ENCODE results near the gene CMTR2.

Gene CMTR2

DNA sequence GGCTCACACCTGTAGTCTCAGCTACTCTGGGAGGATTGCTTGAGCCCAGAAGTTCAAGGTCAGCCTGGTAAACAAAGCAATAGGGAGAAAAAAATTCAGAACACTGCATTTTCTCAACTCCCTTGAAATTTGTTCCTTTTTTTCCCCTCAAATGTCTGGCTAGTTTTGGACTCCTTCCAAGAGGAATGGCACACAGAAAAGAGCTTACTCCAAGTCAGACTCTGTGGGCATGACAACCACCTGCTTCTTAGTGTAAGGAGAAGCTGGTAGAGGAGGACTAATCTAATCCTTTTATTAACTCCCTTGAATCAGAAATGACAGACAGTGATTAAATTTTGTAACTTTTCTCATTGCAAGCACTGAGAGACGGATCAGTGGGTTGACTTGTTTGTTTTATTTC lies 30.8 kb downstream of the CMTR2 start:
- no peak for TF ChIP-seq CTCF (IDR thresholded peaks at IDR 0.05; ENCODE audit: low read depth, low read length)
- DNase-seq (ENCODE audit: extremely low read depth, low read depth), result no peak

GRCh38 chr16:71257768-71258167 lies 31.4 kb downstream of the CMTR2 start:
- no peak for TF ChIP-seq CTCF (IDR thresholded peaks at IDR 0.05; ENCODE audit: low read depth, low read length)
- DNase-seq (ENCODE audit: extremely low read depth, low read depth), result no peak

DNA sequence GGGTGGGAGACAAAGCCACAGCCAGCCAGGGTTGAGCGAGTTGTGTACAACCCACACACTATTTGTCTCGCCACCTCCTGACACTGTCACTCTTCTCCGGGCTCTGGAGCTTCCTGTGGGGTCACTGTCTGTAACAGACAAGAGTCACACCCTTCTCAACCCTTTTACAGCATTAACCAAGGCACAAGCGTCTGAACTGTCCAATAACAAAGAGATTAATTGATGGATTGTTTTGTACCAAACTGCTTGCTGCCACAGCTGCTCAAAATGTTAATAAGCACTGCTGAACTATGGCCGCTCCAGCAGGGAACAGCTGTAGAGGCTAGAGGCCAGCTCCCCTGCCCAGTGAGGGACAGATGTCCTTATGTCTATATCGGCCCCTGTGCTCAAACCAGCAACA lies 33.5 kb downstream of the CMTR2 start:
- DNase-seq (ENCODE audit: extremely low read depth, low read depth), result no peak
- no peak for TF ChIP-seq CTCF (IDR thresholded peaks at IDR 0.05; ENCODE audit: low read depth, low read length)

GRCh38 chr16:71254832-71255525 lies 34.2 kb downstream of the CMTR2 start:
- no peak for TF ChIP-seq CTCF (IDR thresholded peaks at IDR 0.05; ENCODE audit: low read depth, low read length)
- DNase-seq (ENCODE audit: extremely low read depth, low read depth), result no peak

GRCh38 chr16:71250461-71251235 lies 38.6 kb downstream of the CMTR2 start:
- no peak for DNase-seq (ENCODE audit: extremely low read depth, low read depth)
- TF ChIP-seq CTCF (IDR thresholded peaks at IDR 0.05; ENCODE audit: low read depth, low read length), result no peak

- DNase-seq (ENCODE audit: extremely low read depth, low read depth), result no peak
- no peak for TF ChIP-seq CTCF (IDR thresholded peaks at IDR 0.05; ENCODE audit: low read depth, low read length)
Measured at GRCh38 chr16:71249399-71249798, 39.8 kb downstream of the CMTR2 start.

- DNase-seq (ENCODE audit: extremely low read depth, low read depth), result no peak
- no peak for TF ChIP-seq CTCF (IDR thresholded peaks at IDR 0.05; ENCODE audit: low read depth, low read length)
Measured at GRCh38 chr16:71247478-71247877, 41.7 kb downstream of the CMTR2 start.
